Measurements from ENCODE around the gene SLC6A14.

The SLC6A14 gene, protein sequence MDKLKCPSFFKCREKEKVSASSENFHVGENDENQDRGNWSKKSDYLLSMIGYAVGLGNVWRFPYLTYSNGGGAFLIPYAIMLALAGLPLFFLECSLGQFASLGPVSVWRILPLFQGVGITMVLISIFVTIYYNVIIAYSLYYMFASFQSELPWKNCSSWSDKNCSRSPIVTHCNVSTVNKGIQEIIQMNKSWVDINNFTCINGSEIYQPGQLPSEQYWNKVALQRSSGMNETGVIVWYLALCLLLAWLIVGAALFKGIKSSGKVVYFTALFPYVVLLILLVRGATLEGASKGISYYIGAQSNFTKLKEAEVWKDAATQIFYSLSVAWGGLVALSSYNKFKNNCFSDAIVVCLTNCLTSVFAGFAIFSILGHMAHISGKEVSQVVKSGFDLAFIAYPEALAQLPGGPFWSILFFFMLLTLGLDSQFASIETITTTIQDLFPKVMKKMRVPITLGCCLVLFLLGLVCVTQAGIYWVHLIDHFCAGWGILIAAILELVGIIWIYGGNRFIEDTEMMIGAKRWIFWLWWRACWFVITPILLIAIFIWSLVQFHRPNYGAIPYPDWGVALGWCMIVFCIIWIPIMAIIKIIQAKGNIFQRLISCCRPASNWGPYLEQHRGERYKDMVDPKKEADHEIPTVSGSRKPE

GRCh38 chrX:116436358-116436816 lies at the start of gene SLC6A14:
Gene SLC6A14, plus strand, starts transcription at chrX:116436606. Its CDS starts 104 bp downstream, at chrX:116436710.
- DNase-seq (ENCODE audit: low read depth), result no peak

- no peak for DNase-seq (ENCODE audit: low read depth)
These were observed 40.7 kb upstream of the SLC6A14 start for GRCh38 chrX:116395752-116396151.

GRCh38 chrX:116399681-116400080 lies 36.7 kb upstream of the SLC6A14 start:
- DNase-seq (ENCODE audit: low read depth), result no peak

GRCh38 chrX:116409219-116409618 lies 27.2 kb upstream of the SLC6A14 start:
- DNase-seq (ENCODE audit: low read depth), result no peak

GRCh38 chrX:116413273-116413672 lies 23.1 kb upstream of the SLC6A14 start:
- no peak for DNase-seq (ENCODE audit: low read depth)

DNA sequence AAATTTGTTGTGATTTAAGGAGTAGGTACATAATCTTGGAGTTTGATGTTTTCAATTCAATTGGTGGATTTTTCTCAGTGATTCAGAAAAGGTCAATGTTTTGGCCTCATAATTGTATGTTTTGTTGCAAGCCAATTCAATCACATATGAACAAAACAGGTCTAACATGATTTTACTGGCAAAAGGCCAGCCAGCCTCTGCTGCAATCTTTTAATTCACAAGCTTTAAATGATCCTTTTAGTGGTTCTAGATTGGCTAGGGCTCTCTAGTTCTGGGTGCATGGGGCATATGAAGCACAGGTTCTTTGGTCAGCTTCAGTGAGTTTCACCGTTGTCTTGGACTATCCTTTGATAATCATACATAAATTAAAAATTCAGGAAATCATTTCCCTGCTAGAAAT lies 19.2 kb upstream of the SLC6A14 start:
- DNase-seq (ENCODE audit: low read depth), result no peak

DNA sequence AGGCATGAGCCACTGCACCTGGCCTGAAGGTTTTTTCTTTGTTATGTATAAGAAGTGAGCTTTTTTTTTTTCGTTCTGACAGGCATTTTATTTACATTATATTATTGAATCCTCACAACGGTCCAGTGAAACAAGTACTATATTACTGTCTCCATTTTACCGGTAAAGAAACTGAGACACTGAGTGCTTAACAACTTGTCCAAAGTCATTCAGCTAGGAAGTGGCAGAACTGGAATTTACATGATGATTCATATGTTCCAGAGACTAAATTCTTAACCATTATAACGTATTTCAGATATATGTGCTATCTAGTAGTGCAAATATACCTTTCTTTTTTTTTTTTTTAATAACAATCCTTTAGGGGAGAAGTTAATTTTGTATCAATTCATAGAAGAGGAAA lies 18.4 kb upstream of the SLC6A14 start:
- no peak for DNase-seq (ENCODE audit: low read depth)

DNA sequence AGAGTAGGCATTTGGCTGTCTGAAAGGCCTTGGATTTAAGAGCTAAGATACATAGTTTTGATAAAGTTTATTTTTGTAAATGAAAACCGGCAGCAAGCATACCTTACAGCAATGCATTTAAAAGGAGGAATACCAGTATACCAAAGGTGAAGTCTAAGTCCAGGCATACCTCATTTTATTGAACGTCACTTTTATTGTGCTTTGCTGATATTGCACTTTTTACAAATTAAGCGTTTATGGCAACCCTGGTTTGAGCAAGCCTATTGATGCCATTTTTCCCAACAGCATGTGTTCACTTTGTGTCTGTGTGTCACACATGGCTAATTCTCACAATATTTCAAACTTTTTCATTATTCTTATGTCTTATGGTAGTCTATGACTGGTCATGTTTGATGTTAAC lies 8.4 kb upstream of the SLC6A14 start:
- no peak for DNase-seq (ENCODE audit: low read depth)

DNA sequence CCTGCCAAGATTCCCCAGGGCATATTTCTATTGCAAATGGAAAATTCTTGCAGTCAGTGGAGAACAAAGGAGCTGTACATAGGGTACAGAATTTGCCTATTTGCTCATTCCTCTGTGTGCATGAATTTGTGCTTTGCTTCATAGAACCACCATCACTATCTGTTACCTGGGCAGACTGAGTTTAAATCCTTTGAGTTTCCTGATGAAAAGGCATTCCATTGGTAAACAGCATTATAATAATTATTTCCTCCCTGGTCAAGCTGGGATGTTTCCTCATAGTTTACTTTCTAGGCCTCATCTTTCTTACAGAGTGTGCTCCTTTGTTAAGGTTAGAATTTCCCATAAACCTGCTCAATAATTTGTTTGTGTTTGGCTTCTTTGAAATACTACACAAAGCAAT lies 809 bp upstream of the SLC6A14 start:
- no peak for DNase-seq (ENCODE audit: low read depth)

DNA sequence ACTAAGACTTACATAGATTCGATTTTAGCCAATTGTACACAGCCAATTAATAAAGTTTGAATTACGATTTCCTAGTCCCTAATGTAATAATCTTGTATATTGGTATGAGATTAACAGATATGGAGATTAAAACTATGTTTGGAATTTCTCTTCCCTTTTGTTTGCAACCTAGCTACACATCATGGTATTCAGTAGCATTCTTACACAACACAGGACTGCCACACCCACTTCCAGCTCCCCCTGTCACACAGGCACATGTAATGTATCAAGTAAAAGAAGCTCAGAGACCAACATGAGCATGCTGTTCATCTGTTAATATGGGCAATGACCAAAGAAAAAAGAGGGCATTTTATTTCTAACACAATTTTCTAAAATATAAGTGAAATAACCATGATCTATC lies 12.8 kb downstream of the SLC6A14 start:
- no peak for DNase-seq (ENCODE audit: low read depth)

- DNase-seq (ENCODE audit: low read depth), result no peak
These were observed 26.4 kb downstream of the SLC6A14 start, which contains the start of gene CT83 for GRCh38 chrX:116462822-116463221. Gene CT83, minus strand, starts transcription at chrX:116462976. Its CDS starts 120 bp downstream, at chrX:116462856.

DNA sequence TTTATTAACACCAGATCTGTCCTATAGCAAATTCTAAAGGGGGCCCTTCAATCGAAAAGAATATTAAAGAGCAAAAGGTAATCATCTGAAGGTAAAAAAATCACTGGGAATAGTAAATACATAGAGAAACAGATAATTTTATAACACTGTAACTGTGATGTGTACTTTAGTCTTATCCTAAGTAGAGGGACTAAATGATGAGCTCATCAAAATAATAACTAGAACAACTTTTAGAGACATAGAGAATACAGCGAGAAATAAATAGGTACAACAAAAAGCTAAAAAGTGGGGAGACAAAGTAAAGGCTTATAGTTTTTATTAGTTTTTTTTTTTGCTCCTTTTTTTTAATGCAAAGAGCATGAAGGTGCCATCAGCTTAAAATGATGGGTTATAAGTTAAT lies 43.7 kb downstream of the SLC6A14 start:
- no peak for DNase-seq (ENCODE audit: low read depth)

DNA sequence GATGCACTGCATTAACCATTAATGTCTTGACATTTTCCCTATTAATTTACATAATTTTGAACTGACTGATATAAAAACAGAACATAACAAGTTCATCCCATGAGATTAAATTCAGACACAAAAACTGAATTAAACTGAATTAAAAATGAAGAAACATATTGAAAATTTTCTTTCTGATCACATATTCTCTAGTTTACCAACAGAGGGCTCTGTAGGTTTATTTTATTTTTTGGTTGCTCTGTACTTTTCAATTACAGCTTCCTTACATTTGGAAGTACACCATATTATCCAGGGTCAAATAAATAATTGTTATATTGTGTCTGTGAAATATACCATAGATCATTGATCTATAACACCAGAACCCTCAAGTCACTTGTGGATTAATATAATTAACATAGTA lies 53.7 kb downstream of the SLC6A14 start:
- no peak for DNase-seq (ENCODE audit: low read depth)

- DNase-seq (ENCODE audit: low read depth), result no peak
These were observed 56.9 kb downstream of the SLC6A14 start for GRCh38 chrX:116493271-116493670.

DNA sequence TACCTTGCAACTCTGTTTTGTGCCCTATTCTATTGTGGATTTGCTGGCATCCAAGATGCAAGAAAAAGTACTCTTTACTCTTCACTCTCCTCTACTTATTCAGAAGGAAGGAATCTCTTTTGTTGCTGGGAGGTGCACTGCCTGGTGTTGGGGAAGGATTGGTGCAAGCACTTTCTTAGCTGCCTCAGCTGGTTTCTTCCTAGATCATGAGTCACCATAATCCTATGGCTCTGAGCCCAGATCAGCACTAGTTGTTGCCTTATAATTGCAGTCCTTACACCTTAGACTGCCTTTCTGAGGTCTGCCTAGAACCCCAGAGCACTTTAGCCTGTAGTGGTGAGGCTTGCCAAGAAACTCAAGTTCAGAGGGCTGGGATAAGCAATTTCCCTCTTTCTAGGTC lies 63.4 kb downstream of the SLC6A14 start:
- DNase-seq (ENCODE audit: low read depth), result no peak

Measured in non-pigmented ciliary epithelial cell (primary cell).